GM12864 (cell line): ENCODE data around the gene ANK3.

Experiments
- DNase-seq: peaks from one replicate; pipeline ENCODE4 v3.0.0-alpha.2; 2011; ENCODE audit warnings: low read depth
- H3K4me3 ChIP-seq: 2 replicates; pipeline ENCODE4 v1.5.1; 2011; ENCODE audit warnings: mild to moderate bottlenecking, low read depth, low read length, control low read depth
- CTCF ChIP-seq: IDR thresholded peaks from 2 replicates; pipeline ENCODE4 v1.5.1; 2011; ENCODE audit warnings: low read depth, mild to moderate bottlenecking, moderate library complexity, low read length, control low read depth, inconsistent platforms; ENCODE audit errors: missing control alignments

ANK3 gene

DNA sequence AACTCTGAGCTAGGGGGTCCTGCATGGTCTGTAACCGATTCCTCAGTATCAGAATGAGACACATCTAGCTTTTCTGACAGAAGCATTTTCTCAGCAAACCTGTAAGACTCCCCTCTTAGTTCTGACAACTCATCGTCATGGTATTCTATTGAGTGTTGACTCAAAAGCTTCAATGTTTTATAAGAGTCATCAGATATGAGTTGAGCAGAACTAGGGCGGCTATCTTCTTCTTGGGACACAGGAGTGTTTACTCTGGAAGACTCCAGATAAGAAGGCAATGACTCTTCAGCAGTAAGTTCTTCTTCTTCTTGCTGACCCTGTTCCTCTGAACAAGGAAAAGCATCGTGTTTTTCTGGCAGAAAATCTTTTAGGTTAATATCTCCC, 316.3 kb downstream of the ANK3 start:
- DNase-seq = no peak
- no peak overlapping the region for H3K4me3 ChIP-seq
- no peak for TF ChIP-seq CTCF

- no peak for TF ChIP-seq CTCF
- no peak overlapping the region for H3K4me3 ChIP-seq
- no peak for DNase-seq
Observed at GRCh38 chr10:60069311-60069710, 320.4 kb downstream of the ANK3 start.

- TF ChIP-seq CTCF = no peak
- DNase-seq = no peak
- H3K4me3 ChIP-seq = no peak overlapping the region
Observed at GRCh38 chr10:60050366-60050765, 339.3 kb downstream of the ANK3 start.

- no peak for DNase-seq
- no peak overlapping the region for H3K4me3 ChIP-seq
- no peak for TF ChIP-seq CTCF
Observed at GRCh38 chr10:60048091-60048501, 341.6 kb downstream of the ANK3 start.

DNA sequence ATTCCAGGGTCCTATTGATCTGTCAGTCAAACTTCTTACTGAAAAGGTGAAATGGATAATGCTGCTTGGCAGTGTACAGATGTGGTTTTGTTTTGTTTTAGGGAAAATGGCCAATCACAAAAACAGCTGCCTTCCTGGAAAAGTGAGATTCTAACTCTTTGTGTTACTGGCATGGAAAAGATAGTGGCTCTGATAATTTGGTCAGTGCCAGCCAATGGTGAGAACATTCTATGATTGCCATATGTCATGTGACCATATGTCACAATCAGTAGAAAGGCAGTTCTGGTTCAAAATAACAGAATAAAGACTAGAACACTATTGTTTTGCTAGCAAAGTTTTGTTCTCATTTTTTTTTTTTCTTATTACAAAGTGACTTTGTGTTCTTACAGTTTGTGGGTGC, 344.1 kb downstream of the ANK3 start:
- no peak for DNase-seq
- no peak for TF ChIP-seq CTCF
- H3K4me3 ChIP-seq = no peak overlapping the region

GRCh38 chr10:60044971-60045370, 344.7 kb downstream of the ANK3 start:
- no peak overlapping the region for H3K4me3 ChIP-seq
- no peak for DNase-seq
- no peak for TF ChIP-seq CTCF

DNA sequence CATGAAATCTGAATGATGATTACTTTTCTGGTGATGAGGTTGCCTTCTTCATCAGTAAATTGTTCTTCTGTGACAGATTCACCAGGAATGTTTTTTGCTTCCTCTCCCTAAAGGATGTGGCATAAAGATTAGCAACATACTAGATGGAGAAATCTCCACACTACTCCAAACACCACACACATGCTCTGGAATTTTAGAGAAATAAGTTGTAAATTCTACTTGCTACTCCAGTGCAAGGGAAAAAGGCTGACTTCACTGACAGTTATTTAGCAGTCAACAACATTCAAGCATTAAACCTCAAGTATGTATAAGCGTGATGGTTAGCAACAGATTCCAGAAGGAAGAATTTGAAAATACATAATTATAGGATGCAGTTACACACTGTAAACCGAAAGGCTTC, 345.4 kb downstream of the ANK3 start:
- no peak for DNase-seq
- no peak overlapping the region for H3K4me3 ChIP-seq
- no peak for TF ChIP-seq CTCF
